ENCODE data around the gene SEC14L1.

SEC14L1 gene

GRCh38 chr17:77153472-77153871, 12.7 kb downstream of the SEC14L1 start (continued):
- no peak for TF ChIP-seq ZBTB11 (tag by site-specific recombination; conservative IDR thresholded peaks at IDR 0.05; ENCODE audit: low read depth)
- no peak for TF ChIP-seq ZSCAN16 (tag by site-specific recombination; IDR thresholded peaks at IDR 0.05)
- no peak for TF ChIP-seq GLIS1 (tag by site-specific recombination; IDR thresholded peaks at IDR 0.05)

- TF ChIP-seq KLF17 (tag by site-specific recombination; IDR thresholded peaks at IDR 0.05) (no peak), ZNF239 (tag by site-specific recombination; IDR thresholded peaks at IDR 0.05) (no peak), ZNF658 (tag by site-specific recombination; IDR thresholded peaks at IDR 0.05) (no peak), EGR2 (tag by site-specific recombination; IDR thresholded peaks at IDR 0.05; ENCODE audit: low read depth) (no peak), ZNF280D (tag by site-specific recombination; IDR thresholded peaks at IDR 0.05) (no peak), ZBTB44 (tag by site-specific recombination; IDR thresholded peaks at IDR 0.05) (no peak), ZFP41 (tag by site-specific recombination; IDR thresholded peaks at IDR 0.05; ENCODE audit: borderline replicate concordance) (no peak), ZNF223 (tag by site-specific recombination; IDR thresholded peaks at IDR 0.05) (no peak), ZNF404 (tag by site-specific recombination; IDR thresholded peaks at IDR 0.05) (no peak), SCRT1 (tag by site-specific recombination; IDR thresholded peaks at IDR 0.05; ENCODE audit: borderline replicate concordance) (no peak), ZBTB10 (tag by site-specific recombination; IDR thresholded peaks at IDR 0.05) (no peak), HIC1 (tag by site-specific recombination; IDR thresholded peaks at IDR 0.05) (no peak), BCL11A (tag by site-specific recombination; IDR thresholded peaks at IDR 0.05; ENCODE audit: low read depth) (no peak), GLI4 (tag by site-specific recombination; IDR thresholded peaks at IDR 0.05) (no peak), ZNF558 (tag by site-specific recombination; IDR thresholded peaks at IDR 0.05) (no peak), ZBTB48 (tag by site-specific recombination; IDR thresholded peaks at IDR 0.05) (no peak)
- Histone ChIP-seq H3K36me3 (ENCODE audit: control insufficient read depth in 2 of 2, insufficient read depth in 1 of 2, low read length in 2 of 2) (peaks cover 5 to 12% of the 10 kb centered on the region in 2 experiments), H3K4me3 (ENCODE audit: low read depth, low read length) (no peak overlapping the region), H3K9me3 (ENCODE audit: control insufficient read depth, insufficient read depth, low read depth, low read length) (no peaks in the 10 kb centered on the region), H3K27ac (ENCODE audit: extremely low read depth, low read depth, low read length) (no peak overlapping the region), H3K4me1 (ENCODE audit: control insufficient read depth, insufficient read depth, low read length) (peaks cover 3% of the 10 kb centered on the region; the same call in 1 of the 2 replicates)
- POLR2A ChIA-PET, result interaction anchor here (1.0 kb wide), 1 partner anchor 14 kb away, joined by 4 read pairs; the partner anchor contains the start of gene SEC14L1
- CTCF ChIA-PET, result no interaction called here
Observed at GRCh38 chr17:77153999-77154586, 13.3 kb downstream of the SEC14L1 start.
